ENCODE data around the gene DMXL1.

The DMXL1 gene

DNA sequence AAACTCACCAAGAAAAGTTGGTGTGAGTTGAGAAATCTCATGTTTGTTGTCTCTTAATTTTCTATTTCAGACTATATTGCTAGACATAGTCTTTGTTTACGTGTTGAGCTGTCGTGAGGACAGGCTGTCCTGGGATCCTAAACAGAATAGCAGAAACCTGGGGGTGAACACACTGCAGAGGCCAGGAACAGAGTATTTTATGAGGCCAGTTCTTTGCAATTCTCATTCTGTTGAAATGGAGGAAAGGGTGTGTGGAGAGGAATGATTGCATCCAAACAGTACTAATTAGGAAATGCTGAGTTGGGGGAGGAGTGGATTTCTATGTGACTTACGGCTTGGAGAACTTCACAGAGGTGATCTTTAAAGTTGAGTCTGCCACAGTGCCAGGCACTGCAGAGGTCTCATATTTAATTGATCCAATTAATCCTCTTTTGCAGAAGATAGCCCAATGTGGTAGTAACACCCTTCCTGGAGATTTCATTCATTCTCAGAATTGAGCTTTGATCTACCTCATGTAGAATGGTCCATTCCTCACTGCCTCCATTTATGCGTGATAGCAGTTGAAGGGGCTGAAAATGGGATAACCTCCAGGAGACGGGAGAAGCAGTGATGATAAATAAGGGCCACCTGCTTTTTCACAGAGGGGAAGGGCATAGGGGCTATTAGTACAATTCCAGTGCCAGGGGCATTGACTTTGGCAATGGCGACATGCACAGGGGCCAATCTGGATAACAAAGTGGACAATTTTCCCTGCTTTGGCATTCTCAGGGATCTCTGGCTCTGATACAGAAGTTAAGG, 200.3 kb downstream of the DMXL1 start:
- no peak for DNase-seq

DNA sequence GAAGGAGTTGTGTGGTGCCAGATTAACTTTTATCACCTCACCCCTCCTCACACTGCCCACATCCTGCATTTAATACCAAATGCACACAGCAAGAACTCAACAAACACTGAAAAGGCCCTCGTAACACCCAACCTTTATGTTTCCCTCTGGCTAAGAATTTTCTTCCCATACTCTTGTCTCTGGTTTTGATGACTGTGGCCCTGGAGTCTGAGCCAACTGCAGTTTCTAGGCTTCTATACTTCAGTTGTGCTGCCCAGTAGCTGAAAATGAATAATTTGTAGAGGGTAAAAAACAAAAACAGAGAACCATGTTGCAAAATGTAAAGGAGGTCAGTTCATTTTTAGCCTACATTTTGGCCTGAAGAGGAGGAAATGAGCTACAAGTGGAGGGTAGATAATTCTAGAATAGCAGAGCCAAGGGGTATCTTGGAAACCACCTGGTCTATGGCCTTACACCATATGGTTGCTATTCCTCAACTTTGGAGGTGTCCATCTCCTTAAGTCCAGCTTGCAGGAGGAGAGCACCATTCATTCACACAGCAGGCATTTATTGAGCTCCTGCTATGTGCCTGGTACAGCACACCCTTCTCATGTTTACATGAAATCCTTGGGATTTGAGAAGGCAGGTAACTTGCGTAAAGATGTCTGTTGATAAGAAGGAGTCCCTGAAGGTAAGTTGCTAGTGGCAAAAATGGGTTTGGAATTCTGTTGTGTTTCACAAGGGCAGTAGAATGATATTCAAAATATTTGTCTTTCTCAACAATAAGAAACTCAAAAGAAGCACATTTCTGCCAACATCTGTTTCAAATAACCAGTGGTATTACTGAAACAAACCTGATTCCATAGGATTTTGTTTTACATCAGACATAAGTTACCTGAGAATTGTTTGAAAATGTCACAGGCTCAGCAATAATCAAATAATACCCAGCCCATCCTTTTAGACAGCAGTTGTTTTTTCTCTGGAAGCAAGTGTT, 201.2 kb downstream of the DMXL1 start:
- no peak for DNase-seq

DNA sequence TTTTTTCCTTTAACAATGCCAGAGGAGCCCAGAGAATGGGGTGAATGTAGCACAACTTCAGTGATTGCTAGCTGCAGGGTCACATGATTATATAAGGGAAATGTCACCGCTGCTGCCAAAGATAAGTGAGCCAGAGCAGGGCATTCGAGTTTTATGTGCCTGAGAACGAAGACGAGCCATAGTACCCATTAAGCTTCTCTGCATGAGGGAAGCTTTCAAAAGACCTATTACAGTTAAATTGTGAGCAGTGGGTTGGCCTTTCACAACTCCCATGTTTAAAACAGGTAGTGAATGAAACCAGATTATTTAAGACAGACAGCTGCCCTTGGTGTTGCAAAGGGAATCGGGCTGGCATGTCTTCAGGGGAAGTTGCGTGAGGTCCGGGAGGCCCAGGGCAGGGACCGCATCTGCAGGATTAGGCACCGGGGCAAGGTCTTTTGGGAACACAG, 202.5 kb downstream of the DMXL1 start:
- DNase-seq = no peak

DNA sequence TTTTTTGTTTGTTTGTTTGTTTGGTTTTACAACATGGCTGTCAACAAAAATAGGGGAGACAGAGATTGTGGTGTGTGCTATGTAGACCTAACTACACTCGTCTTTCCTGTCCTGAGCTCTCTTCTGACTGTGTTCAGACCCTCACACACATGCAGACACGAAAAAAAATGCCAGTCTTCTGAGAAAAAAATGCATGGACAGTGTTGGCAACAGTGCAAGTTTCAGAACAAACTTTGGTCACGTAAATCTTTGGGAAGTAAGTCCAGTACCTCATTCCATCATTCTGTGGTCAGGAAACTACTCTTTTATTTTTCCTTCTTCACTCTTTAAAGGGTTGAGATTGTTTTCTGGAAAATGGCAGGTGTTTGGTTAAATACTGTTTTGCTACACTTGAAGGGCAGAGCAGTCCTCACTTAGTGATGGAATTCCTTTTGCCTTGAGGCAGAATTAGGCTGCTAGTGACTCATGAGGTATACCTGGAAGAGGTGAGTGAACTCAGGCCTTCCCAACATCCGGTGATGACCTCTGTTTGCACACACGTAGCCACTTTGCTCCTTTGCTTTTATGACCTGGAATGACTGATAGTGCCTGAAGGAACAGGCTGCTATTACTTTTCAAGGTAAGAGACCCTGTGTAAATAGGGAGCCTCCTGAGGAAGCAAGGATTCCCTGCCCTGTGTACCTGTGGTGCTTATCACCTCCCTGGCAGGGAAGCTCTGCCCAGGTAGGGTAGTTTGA, 203.3 kb downstream of the DMXL1 start:
- no peak for DNase-seq

DNA sequence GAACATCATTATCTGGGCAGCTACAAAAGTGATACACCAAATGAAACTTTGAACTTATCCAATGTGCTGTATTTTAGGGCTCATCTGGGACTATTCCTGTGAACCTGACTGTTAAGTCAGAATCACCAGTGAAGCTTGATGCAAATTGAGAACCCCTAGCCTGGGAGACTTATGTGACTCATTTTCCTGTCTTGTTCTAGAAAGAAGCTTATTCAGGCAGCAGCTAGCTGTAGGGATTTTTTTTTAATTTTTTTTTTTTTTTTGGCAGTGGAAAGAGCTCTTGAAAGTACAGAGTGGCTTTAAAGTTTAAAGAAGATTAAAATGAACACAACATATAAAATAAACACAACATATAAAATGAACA, 203.9 kb downstream of the DMXL1 start:
- DNase-seq = no peak

DNA sequence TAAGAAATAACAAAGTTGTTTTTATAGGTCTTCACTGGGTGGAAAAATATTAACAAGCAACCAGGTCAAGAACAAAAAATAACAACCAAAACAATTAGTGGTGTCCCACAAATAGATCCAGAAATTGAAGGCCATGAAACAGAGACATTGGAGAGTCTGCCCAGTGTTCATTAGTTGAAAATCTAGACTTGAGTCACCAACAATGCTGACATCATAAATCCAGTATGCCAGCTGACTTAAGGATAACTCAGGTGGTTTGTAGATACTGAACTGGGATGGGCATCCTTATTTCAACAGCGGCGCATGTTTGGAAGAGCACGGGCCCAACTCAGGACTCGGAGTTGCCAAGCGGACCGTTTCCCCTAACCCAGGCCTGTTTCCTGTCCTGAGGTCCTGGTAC, 204.3 kb downstream of the DMXL1 start:
- no peak for DNase-seq

DNA sequence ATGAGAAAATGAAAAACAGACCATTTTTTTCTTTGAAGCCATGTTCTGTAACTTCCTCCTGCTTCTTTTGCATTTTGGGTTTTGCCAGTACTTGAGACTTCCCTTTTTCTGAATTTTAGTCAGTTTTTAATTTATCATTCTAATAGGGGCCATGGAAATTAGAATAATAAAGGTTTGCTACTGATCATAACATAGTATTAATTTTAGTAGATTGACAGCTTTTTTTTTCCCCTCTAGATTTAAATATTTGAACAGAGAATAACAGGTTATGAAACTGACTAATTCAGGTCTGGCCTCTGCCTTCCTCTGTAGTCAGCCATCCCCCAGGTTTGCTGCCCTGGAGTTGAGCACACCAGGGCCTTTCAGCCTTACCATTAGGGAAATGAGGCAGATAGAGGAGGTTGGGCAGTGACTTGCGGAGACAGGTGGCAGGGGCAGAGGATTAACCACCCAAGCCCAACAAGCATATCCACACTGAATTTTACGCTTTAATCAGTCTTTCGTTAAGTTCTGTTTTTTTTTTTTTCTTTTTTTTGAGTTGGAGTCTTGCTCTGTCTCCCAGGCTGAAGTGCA, 204.8 kb downstream of the DMXL1 start:
- peak; percentile 65 for DNase-seq

DNA sequence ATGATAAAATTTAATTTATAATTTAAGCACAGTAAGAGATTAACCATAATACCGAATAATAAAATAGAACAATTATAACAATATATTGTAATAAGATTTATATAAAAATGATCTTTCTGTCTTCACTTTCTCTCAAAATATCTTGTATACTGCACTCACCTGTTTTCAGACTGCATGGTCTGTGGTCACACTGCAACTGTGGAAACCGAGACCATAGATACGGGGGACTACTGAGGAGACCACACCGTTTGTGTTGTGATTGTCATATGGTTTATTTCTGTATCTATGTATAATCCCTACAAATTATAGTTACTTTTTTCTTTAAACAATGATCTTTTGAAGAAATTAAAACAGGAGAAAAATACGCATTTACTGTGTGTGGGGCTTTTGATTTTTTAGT, 206.1 kb downstream of the DMXL1 start:
- DNase-seq = no peak

DNA sequence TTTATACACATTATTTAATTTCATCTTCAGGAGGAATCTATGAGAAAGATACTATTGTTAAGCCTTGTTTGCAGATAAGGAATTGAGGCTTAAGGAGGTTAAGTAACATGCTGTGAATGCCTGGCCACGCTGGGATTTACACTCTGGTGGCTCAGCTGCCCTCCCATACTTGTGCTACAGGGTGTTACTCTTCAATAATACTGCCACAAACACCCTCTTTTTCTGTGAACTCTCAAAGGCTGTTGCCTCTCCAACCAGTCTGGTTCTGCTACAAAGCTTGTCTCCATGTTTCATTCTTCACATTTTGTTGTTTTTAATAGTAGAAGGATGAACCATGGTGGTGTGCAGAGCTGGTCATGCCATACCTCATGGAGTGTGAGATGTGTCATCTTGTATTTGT, 208.2 kb downstream of the DMXL1 start:
- no peak for DNase-seq

DNA sequence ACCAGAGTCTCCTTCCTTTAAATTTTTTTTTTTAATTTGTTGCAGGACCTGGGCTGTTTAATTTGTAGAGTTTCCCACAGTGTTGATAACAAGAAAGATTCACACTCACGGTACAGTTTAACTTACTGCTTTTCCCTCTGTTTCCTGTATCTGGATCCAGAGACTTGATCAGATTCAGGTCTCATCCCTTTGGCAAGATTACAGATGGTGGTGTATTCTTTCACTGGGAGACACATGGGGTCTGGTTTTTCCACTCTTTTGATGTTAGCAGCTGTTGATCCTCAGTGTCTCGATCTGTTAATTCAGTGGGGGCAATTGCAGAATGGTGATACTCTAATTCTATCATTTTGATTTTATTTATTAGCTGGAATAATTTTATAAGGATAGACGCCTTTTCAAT, 209.5 kb downstream of the DMXL1 start:
- DNase-seq = no peak

DNA sequence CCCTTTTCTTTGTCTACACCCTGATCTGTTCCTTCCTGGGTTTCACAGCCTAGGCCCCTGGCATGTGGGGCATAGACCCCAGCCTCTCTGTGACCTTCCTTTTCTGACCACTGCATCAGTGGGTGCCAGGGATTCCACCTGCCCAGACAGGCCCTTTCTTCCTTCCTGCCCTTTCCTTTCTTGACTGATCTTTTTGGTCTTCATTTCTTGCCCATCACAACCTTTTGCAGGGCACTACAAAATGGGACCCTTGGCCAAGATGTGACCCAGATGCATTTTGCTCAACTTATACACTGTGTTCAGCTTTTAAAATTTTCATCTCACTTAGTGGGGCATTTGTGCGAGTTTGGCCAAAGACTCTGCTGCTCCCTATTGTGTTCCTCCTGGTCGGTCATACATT, 211.7 kb downstream of the DMXL1 start:
- DNase-seq = no peak

DNA sequence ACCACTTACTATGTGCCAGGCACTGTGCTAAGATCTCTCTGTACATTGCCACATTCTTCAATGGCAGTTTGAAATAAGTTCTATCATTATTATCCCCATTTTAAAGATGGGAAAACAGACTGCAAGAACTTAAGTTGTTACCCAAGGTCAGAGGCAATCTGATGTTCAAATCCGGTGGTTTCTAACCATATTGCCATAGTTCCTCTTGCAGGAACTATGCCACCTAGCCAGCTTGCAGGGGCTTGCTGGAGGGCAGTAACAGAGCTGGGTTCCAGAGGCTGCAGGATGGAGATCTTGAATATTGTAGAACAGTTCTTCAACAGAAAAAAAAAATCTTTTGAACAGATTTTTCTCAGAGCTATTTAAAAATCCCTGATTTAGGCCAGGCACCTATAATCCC, 213.1 kb downstream of the DMXL1 start:
- no peak for DNase-seq

DNA sequence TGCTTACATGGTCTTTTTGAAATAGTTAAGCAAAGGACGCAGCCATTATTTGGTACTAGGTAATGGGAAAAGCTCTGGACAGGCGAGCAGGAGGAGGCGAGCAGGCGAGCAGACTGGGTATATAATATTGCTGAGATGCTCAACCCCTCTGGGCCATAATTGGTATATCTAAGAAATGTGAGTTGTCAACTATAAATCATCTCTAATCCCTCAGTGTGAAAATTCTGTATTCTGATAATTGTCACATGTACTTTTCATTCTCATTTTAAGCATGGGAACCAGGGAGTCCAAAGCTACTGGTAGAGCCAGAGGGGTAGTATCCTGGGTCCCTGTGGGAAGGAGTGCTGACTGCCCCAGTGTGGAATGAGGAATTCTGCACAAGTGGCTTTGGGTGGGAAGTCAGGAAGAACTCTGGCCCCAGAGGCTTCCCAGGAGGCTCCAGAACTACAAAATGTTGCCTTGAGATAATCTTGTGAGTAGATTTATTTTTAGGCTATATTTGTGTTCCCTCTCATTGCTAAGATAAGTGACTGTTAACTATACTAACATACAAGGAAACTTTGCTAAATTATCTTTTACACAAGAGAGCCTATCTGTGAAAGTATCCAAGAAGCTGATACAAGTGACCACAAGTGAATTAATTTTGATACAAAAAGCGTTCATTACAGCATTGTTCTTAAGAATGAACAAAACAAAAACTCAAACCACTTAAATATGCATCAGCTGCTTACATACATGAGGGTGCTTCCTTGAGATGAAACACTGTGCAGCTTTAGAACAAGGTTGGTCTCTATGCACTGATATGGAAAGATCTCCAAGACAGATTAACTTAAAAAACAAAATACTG, 214.4 kb downstream of the DMXL1 start:
- no peak for DNase-seq

DNA sequence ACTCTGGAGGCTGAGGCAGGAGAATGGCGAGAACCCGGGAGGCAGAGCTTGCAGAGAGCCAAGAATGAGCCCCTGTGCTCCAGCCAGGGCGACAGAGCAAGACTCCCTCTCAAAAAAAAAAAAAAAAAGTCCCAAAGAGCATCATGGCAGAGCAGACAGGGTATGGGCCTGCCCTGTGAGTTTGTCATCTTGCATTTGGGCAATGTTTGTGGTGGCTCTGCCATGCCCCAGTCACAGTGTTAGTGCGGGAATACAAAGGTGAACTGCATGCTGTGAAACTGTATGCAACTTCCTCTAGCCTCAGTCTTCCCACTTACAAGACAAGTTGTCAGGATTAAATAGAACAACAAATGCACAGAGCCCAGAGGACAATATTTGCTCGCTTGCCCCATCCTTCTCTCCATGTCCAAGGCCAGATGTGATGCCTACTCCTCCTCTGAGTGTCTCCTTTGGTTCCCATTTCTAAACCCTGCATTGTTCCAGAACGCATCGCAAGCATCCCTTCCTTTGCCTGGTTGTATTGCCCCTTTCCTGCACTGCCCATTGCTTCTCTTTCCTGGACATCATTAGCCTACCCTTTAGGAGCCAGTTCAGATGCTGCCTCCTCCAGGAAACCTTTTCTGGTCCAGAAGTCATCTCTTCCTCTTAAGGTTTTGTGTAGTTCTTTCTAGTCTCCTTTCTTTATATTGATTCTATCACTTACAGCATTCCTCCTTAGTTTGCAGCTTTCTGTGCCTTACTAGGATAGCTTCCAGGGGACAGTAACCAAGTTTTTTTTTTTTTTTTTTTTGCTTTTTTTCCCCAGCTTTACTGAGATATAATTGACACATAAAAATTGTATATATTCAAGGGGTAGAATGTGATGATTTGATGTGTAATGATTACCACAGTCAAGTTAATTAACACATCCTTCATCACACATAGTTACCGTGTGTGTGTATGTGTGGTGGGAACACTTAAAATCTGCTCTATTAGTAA, 215.9 kb downstream of the DMXL1 start:
- DNase-seq = no peak

DNA sequence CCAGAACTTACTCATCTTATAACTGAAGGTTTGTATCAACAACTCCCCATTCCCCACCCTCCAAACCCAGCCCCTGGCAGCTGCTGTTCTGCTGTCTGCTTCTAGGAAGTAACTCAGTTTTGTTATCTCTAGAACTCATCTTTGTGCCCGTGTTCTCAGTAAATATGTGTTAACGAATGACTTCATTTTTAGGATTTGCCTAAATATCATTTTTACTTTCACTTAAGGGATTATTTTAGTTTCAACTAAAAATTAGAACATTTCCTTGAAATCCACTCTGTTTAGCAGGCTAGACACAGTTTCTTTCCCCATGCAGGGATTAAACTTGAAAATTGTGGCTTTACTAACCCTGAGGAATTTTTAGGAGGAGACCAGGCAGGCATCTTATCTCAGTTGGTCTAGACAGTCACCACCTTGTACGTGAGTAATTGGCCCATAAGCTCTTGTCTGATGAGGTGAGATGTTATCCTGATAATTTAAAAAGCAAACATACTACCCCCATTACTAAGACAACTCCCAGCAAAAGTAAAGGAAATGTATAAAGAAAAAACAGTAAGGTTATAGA, 216.7 kb downstream of the DMXL1 start:
- DNase-seq = peak; percentile 56

DNA sequence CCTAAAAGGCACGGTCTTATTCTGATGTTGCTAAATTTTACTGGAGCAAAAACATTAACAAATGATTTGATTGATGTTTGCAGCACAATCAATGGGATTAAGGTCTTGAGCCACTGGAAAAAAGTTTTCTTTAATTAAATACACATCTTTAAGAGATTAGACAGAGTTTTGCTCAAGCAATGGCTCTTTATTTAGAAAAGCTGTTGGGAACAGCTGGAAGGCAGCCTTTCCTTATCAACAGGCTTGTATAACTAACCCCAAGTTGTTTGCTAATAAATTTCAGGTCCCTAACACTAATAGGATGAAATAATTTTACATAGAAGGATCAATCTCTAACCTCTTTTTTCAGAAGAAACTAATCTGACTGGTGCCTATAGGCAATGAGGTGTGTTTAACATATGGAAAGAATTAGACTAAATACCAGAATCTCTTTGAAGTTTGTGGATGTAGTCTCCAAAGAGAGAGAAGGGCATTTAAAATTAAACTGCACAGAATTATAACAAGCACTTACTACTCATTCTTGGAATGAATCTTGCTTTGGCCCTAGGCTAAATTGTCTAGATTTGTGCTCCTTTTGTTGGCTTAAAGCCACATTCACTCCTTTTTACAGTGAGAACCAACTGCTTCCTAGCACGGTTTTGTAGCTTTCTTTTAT, 217.6 kb downstream of the DMXL1 start:
- no peak for DNase-seq

DNA sequence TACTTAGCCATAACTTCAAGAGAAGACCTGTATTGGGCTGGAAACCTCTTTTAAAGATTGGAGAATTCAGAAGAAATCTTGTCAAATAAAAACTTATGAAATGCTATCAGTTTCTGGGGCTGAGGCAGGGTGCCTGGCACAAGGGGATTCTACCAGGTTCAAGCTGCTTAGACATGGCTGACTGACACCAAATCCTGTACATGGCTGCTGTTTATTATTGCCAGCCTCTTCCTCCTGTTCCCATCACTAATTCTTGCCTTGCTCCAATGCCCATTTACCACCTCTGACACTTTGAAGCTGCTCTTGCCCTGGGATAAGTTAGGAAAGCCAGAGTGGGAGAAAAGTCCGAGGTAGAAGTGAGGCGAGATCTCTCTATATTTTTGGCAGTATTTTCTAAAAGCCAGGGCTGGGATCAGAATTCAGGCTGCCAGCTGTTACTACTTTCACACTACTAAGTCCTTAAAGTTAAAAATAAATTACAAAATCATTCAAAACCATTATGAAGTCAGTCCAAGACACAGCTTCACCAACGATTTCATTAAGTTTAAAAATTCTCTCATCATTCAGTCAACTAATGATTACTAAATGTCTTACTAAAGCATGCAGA, 218.7 kb downstream of the DMXL1 start:
- no peak for DNase-seq

DNA sequence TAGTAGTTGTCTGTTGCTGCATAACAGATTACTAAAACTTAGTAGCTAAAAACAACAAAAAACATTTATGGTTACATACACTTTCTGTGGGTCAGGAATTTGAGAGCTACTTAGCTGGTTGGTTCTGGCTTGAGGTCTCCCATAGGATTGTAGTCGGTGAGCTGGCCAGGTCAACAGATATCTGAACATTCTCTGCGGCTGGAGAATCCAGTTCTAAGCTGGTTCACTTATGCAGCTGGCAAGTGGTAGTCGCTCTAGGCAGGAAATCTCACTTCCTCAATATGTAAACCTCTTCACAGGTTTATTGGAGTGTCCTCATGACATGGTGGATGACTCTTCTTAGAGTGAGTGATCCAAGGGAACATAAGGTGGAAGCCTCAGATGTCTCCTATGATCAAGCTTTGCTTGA, 219.3 kb downstream of the DMXL1 start:
- DNase-seq = no peak

DNA sequence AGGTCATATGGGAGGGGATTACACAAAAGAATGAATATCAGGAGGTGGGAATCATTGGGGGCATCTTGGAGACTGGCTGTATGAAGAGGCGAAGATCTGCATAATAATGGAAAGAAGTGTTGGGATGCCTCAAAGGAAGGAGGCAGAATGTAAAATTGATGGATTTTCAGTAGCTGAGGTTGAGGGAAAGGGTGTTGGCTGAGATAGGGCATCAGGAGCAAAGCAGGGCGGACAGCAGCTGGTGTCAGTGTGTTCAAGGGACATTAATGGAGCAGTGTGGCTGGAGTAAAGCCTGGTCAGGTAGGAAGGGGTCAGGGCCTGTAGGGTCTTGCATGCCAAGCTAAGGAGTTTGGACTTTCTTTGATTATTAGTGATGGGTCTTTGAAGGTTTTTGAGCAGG, 219.7 kb downstream of the DMXL1 start:
- no peak for DNase-seq
